H9 (cell line): ENCODE data around the gene NKAIN2. TPM values are rescaled to one million over a fixed set of nuclear protein-coding genes. Genes with fewer than 3 reads are reported as not detected.

Source experiments
- DNase-seq: peaks from one replicate; pipeline ENCODE4 v3.0.0-alpha.2; 2017
- H2AFZ ChIP-seq: one replicate; pipeline ENCODE4 v1.6.1; 2013; ENCODE audit warnings: mild to moderate bottlenecking, low read length, control low read depth, moderate library complexity
- H2AK5ac ChIP-seq: 2 replicates; pipeline ENCODE4 v1.6.1; 2013; ENCODE audit warnings: low read length, control low read depth, mixed read lengths; ENCODE audit not compliant: insufficient read length
- H2BK120ac ChIP-seq: one replicate; pipeline ENCODE4 v1.6.1; 2013; ENCODE audit warnings: low read depth, mild to moderate bottlenecking, low read length, control low read depth, inconsistent platforms; ENCODE audit not compliant: poor library complexity, severe bottlenecking
- H2BK12ac ChIP-seq: 2 replicates; pipeline ENCODE4 v1.6.1; 2013; ENCODE audit warnings: low read length, control low read depth, mixed read lengths, low read depth; ENCODE audit not compliant: insufficient read length
- H2BK15ac ChIP-seq: 2 replicates; pipeline ENCODE4 v1.6.1; 2013; ENCODE audit warnings: low read depth, low read length, control low read depth
- H2BK20ac ChIP-seq: one replicate; pipeline ENCODE4 v1.6.1; 2013; ENCODE audit warnings: low read depth, mild to moderate bottlenecking, low read length, control low read depth, inconsistent platforms; ENCODE audit not compliant: poor library complexity, severe bottlenecking
- H2BK5ac ChIP-seq: 2 replicates; pipeline ENCODE4 v1.6.1; 2013; ENCODE audit warnings: low read length, control low read depth, mixed read lengths; ENCODE audit not compliant: insufficient read length
- H3K14ac ChIP-seq: 2 replicates; pipeline ENCODE4 v1.6.1; 2013; ENCODE audit warnings: low read length, control low read depth; ENCODE audit not compliant: insufficient read depth
- H3K18ac ChIP-seq: 2 replicates; pipeline ENCODE4 v1.6.1; 2013; ENCODE audit warnings: low read depth, mild to moderate bottlenecking, mixed read lengths, low read length, control low read depth; ENCODE audit not compliant: insufficient read length
- H3K23ac ChIP-seq: 2 replicates; pipeline ENCODE4 v1.6.1; 2013; ENCODE audit warnings: low read length, control low read depth, mixed read lengths, low read depth; ENCODE audit not compliant: insufficient read length
- H3K23me2 ChIP-seq: 2 replicates; pipeline ENCODE4 v1.6.1; 2013; ENCODE audit warnings: low read depth, mild to moderate bottlenecking, mixed read lengths, low read length, control low read depth; ENCODE audit not compliant: insufficient read length, poor library complexity, severe bottlenecking
- H3K27ac ChIP-seq: 2 replicates; pipeline ENCODE4 v1.5.1; 2013; ENCODE audit warnings: low read length, control low read depth, mixed read lengths, low read depth; ENCODE audit not compliant: insufficient read length
- H3K27me3 ChIP-seq: 2 replicates; pipeline ENCODE4 v1.6.1; 2013; ENCODE audit warnings: low read length, control low read depth, inconsistent platforms; ENCODE audit not compliant: insufficient read depth
- H3K4ac ChIP-seq: 2 replicates; pipeline ENCODE4 v1.6.1; 2013; ENCODE audit warnings: low read depth, mild to moderate bottlenecking, control low read depth, inconsistent platforms, low read length, moderate library complexity
- H3K4me1 ChIP-seq: 2 replicates; pipeline ENCODE4 v1.6.1; 2013; ENCODE audit warnings: low read length, control low read depth, inconsistent platforms; ENCODE audit not compliant: insufficient read depth
- H3K4me2 ChIP-seq: 2 replicates; pipeline ENCODE4 v1.6.1; 2013; ENCODE audit warnings: low read length, control low read depth, mixed read lengths; ENCODE audit not compliant: insufficient read length, insufficient read depth
- H3K56ac ChIP-seq: 2 replicates; pipeline ENCODE4 v1.6.1; 2013; ENCODE audit warnings: low read depth, mild to moderate bottlenecking, mixed read lengths, low read length, control low read depth; ENCODE audit not compliant: insufficient read length
- H3K79me1 ChIP-seq: 2 replicates; pipeline ENCODE4 v1.6.1; 2013; ENCODE audit warnings: low read depth, mild to moderate bottlenecking, moderate library complexity, low read length, control low read depth, inconsistent platforms; ENCODE audit not compliant: insufficient read depth, poor library complexity, severe bottlenecking
- H3K79me2 ChIP-seq: 2 replicates; pipeline ENCODE4 v1.6.1; 2013; ENCODE audit warnings: low read length, control low read depth, inconsistent platforms; ENCODE audit not compliant: insufficient read depth
- H3K9ac ChIP-seq: 2 replicates; pipeline ENCODE4 v1.6.1; 2013; ENCODE audit warnings: low read length, control low read depth, mixed read lengths; ENCODE audit not compliant: insufficient read length; ENCODE audit errors: extremely low read depth
- H3K9me3 ChIP-seq: one replicate; pipeline ENCODE4 v1.6.1; 2013; ENCODE audit warnings: low read depth, low read length, inconsistent platforms; ENCODE audit not compliant: control insufficient read depth
- H3T11ph ChIP-seq: one replicate; pipeline ENCODE4 v1.6.1; 2013; ENCODE audit warnings: mild to moderate bottlenecking, low read length, control low read depth, inconsistent platforms
- H4K20me1 ChIP-seq: one replicate; pipeline ENCODE4 v1.6.1; 2013; ENCODE audit not compliant: control insufficient read depth, insufficient read length, insufficient read depth
- H4K5ac ChIP-seq: 2 replicates; pipeline ENCODE4 v1.6.1; 2013; ENCODE audit warnings: low read depth, mild to moderate bottlenecking, mixed read lengths, low read length, control low read depth; ENCODE audit not compliant: insufficient read length
- H4K8ac ChIP-seq: replicated peaks from 2 replicates; pipeline ENCODE4 v1.6.1; 2013; ENCODE audit warnings: low read length, control low read depth, mixed read lengths, low read depth; ENCODE audit not compliant: insufficient read length
- H4K91ac ChIP-seq: 2 replicates; pipeline ENCODE4 v1.6.1; 2013; ENCODE audit warnings: low read depth, mild to moderate bottlenecking, moderate library complexity, mixed read lengths, low read length, control low read depth; ENCODE audit not compliant: insufficient read length
- H3K27ac Mint-ChIP-seq, 3 experiments: 2 replicates in 2 of 3; 3 replicates in 1 of 3; pipeline ENCODE4 v1.8.0; 2020 to 2021; ENCODE audit warnings: mixed read lengths in 3 of 3, mild to moderate bottlenecking in 1 of 3, moderate library complexity in 1 of 3
- H3K27me3 Mint-ChIP-seq: 2 replicates; pipeline ENCODE4 v1.8.0; 2021; ENCODE audit warnings: low read depth, mild to moderate bottlenecking, moderate library complexity, mixed read lengths
- H3K36me3 Mint-ChIP-seq, 3 experiments: 2 replicates in 2 of 3; 3 replicates in 1 of 3; pipeline ENCODE4 v1.8.0; 2020 to 2021; ENCODE audit warnings: low read depth in 3 of 3, mixed read lengths in 3 of 3; ENCODE audit not compliant: insufficient read depth in 1 of 3
- H3K4me1 Mint-ChIP-seq, 2 experiments: 2 replicates each; pipeline ENCODE4 v1.8.0; 2020; ENCODE audit warnings: mixed read lengths in 2 of 2
- H3K4me3 Mint-ChIP-seq, 2 experiments: 2 replicates in 1 of 2; 3 replicates in 1 of 2; pipeline ENCODE4 v1.8.0; 2020 to 2021; ENCODE audit warnings: mild to moderate bottlenecking in 2 of 2, mixed read lengths in 2 of 2, moderate library complexity in 1 of 2
- H3K9me3 Mint-ChIP-seq, 2 experiments: 2 replicates in 1 of 2; 3 replicates in 1 of 2; pipeline ENCODE4 v1.8.0; 2020; ENCODE audit warnings: mild to moderate bottlenecking in 2 of 2, mixed read lengths in 2 of 2, moderate library complexity in 1 of 2
- CTCF ChIP-seq: fragments of 200-600 bp; sonication (generic); conservative IDR thresholded peaks from 3 replicates; pipeline ENCODE4 v1.8.0; 2021; ENCODE audit warnings: antibody characterized with exemption, mild to moderate bottlenecking
- WGBS: extraction: QIAGEN DNeasy Blood & Tissue Kit; methylation state at CpG from one replicate; pipeline ENCODE4 v1.1.7; 2013; ENCODE audit warnings: missing lambda C conversion rate, low lambda C conversion rate, mixed read lengths; ENCODE audit not compliant: insufficient read length; ENCODE audit errors: extremely low coverage; 5-methylcytosine and 5-hydroxymethylcytosine counted together
- total RNA-seq: library from RNA; stranded (reverse); gene quantifications from 2 replicates; pipeline ENCODE4 v1.2.1, GENCODE V29; 2021

The NKAIN2 gene
- total RNA-seq, 1 experiment from 2014 or later: 0.17 TPM

GRCh38 chr6:123829302-123829953 lies 25.8 kb downstream of the NKAIN2 start:
- Histone ChIP-seq H2BK15ac (no peak overlapping the region), H2AK5ac (no peak overlapping the region), H3K79me2 (no peaks in the 10 kb centered on the region), H4K91ac (no peak overlapping the region), H3K9ac (no peak overlapping the region), H3K27me3 (no peaks in the 10 kb centered on the region; the same call in 1 of the 2 replicates), H2AFZ (no peak overlapping the region), H3K18ac (no peak overlapping the region), H3K23ac (no peak overlapping the region), H3K4me1 (no peaks in the 10 kb centered on the region), H3K23me2 (no peaks in the 10 kb centered on the region), H3K4ac (no peak overlapping the region), H3K56ac (no peak overlapping the region), H4K5ac (no peak overlapping the region), H2BK20ac (no peak overlapping the region), H3T11ph (no peak overlapping the region), H2BK120ac (no peak overlapping the region), H2BK5ac (no peak overlapping the region), H3K4me2 (no peak overlapping the region), H4K8ac (no peak overlapping the region), H2BK12ac (no peak overlapping the region), H3K27ac (no peak overlapping the region), H3K79me1 (no peaks in the 10 kb centered on the region), H3K14ac (no peak overlapping the region), H4K20me1 (no peaks in the 10 kb centered on the region), H3K9me3 (no peaks in the 10 kb centered on the region)
- no peak for DNase-seq
- H3K4me1 Mint-ChIP-seq: peaks cover 12 to 14% of the 10 kb centered on the region in 2 experiments
- no peak overlapping the region for H3K4me3 Mint-ChIP-seq
- no peaks in the 10 kb centered on the region; a peak in 1 of 7 replicates for H3K36me3 Mint-ChIP-seq
- WGBS: no CpG with 5 or more reads among the region's 3 CpGs
- H3K27me3 Mint-ChIP-seq: peaks cover 44% of the 10 kb centered on the region
- TF ChIP-seq CTCF: no peak
- no peaks in the 10 kb centered on the region for H3K9me3 Mint-ChIP-seq
- no peak overlapping the region for H3K27ac Mint-ChIP-seq
